AG09309 (cell line): ENCODE data around the gene CTTNBP2NL.
"Not testable (repeated sequence)": the region's sequence is repeated elsewhere in the genome, so short reads cannot be mapped to it uniquely, and the experiment has no call there.

ENCODE experiments used
- DNase-seq: peaks from one replicate; pipeline ENCODE4 v3.0.0-alpha.2; 2010; ENCODE audit warnings: low read depth
- H3K4me3 ChIP-seq: 2 replicates; pipeline ENCODE4 v1.5.1; 2011; ENCODE audit warnings: mild to moderate bottlenecking, low read depth, low read length, moderate library complexity; ENCODE audit not compliant: control insufficient read depth
- CTCF ChIP-seq: IDR thresholded peaks from 2 replicates; pipeline ENCODE4 v1.5.1; 2011; ENCODE audit warnings: mild to moderate bottlenecking, low read depth, low read length, inconsistent platforms; ENCODE audit not compliant: insufficient read depth, control insufficient read depth; ENCODE audit errors: missing control alignments

The CTTNBP2NL gene

DNA sequence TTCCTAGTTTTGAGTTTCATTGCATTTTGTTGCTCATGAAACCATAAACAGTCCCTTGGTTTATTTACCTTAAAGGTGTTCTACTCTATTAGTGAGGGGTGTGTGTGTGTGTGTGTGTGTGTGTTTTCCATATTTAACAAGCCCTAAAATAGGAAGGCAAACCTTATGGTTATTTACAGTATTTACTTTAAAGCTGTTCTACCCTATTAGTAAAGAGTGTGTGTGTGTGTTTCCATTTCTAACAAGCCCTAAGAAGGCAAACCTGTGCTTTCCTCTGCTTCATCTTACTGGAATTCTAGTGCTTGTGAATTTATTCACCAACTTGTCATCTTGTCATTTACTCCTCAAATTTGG, 53.6 kb downstream of the CTTNBP2NL start:
- no peak overlapping the region for H3K4me3 ChIP-seq
- no peak for DNase-seq
- no peak for TF ChIP-seq CTCF

GRCh38 chr1:112450773-112451172, 54.8 kb downstream of the CTTNBP2NL start:
- no peak for TF ChIP-seq CTCF
- DNase-seq, result no peak
- H3K4me3 ChIP-seq, result no peak overlapping the region

DNA sequence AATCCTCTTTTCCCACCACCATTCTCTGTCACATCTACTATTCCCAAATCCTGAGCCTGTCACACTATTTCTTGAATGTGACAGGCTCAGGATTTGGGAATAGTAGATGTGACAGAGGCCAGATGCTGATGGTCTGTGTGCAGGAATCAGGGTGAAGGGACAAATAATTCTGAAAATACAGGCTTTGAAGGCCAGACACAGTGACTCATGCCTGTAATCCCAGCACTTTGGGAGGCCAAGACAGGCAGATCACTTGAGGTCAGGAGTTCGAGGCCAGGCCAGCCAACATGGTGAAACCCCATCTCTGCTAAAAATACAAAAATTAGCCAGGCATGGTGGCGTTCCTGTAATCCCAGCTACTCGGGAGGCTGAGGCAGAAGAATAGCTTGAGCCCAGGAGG, 55.3 kb downstream of the CTTNBP2NL start:
- not testable (repeated sequence) for DNase-seq, H3K4me3 ChIP-seq

DNA sequence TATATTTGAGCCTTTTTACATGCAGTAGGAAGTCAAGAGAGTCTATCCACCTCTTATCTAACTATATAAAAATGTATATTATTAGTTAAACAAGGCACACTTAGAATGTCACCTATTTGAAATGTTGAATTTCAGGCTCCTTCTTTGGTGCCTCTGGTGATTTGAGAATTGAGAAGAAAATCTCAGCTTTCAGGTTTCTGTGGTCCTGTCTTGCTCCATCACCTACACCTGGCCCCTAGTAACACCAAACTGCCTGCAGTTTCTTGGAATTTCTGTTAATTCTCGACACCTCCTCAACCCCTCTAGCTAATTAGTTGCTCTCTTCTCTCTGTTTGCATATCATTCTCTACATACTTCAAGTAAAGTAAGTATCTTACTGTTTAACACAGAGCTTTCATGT, 57.9 kb downstream of the CTTNBP2NL start:
- H3K4me3 ChIP-seq, result no peak overlapping the region
- TF ChIP-seq CTCF, result no peak
- DNase-seq, result no peak

- no peak overlapping the region for H3K4me3 ChIP-seq
- no peak for DNase-seq
- TF ChIP-seq CTCF, result no peak
Observed at GRCh38 chr1:112454316-112454715, 58.3 kb downstream of the CTTNBP2NL start.

- no peak overlapping the region for H3K4me3 ChIP-seq
- no peak for DNase-seq
Observed at GRCh38 chr1:112457241-112457640, 61.2 kb downstream of the CTTNBP2NL start.

GRCh38 chr1:112457955-112458354, 61.9 kb downstream of the CTTNBP2NL start:
- H3K4me3 ChIP-seq, result no peak overlapping the region
- DNase-seq, result no peak
- no peak for TF ChIP-seq CTCF

More at GRCh38 chr1:112457241-112457640, 61.2 kb downstream of the CTTNBP2NL start:
- TF ChIP-seq CTCF, result no peak

- H3K4me3 ChIP-seq, result no peak overlapping the region
- DNase-seq, result no peak
- TF ChIP-seq CTCF, result no peak
Observed at GRCh38 chr1:112458756-112459155, 62.7 kb downstream of the CTTNBP2NL start.
